ENCODE data around the gene BICC1. TPM values are rescaled to one million over a fixed set of nuclear protein-coding genes. Genes with fewer than 3 reads are reported as not detected.

The BICC1 gene
- total and polyA plus RNA-seq, 2 donors (not counting 3 experiments of a cell fraction or from before 2014, with no cell fraction given), result 0.06 to 0.29 TPM

- no peak for FAIRE-seq
- H2AFZ ChIP-seq (ENCODE audit: low read depth, low read length), result no peak overlapping the region
- intact Hi-C loops (cut with micrococcal nuclease) (no loop called here), dilution Hi-C loops (cut with MboI; ENCODE audit: extremely low pct_ligation_motif_present, low sequenced_read_pairs) (no loop called here)
- H3K9ac ChIP-seq (replicated peaks; ENCODE audit: extremely low read depth, insufficient read depth, low read length), result no peak overlapping the region
- BruUV-seq (replicated peaks), result no TSS peak
- no peaks in the 10 kb centered on the region for H3K36me3 ChIP-seq (ENCODE audit: control insufficient read depth in 2 of 2, extremely low read depth in 1 of 2, insufficient read depth in 2 of 2, low read length in 2 of 2)
- POLR2A ChIA-PET, result no interaction called here
- CTCF ChIA-PET, result no interaction called here
- H3K4me3 ChIP-seq (replicated peaks in 1 of 3; ENCODE audit: insufficient read depth in 1 of 3, low read depth in 1 of 3, low read length in 3 of 3), result no peak overlapping the region
- no peaks in the 10 kb centered on the region for H3K4me1 ChIP-seq (ENCODE audit: control insufficient read depth, extremely low read depth, insufficient read depth, low read length)
- H4K20me1 ChIP-seq (replicated peaks; ENCODE audit: control insufficient read depth, extremely low read depth, insufficient read depth, low read length), result no peaks in the 10 kb centered on the region
- no peaks in the 10 kb centered on the region for H3K79me2 ChIP-seq (ENCODE audit: control insufficient read depth, insufficient read depth, low read length)
- no peaks in the 10 kb centered on the region for H3K27me3 ChIP-seq (ENCODE audit: control insufficient read depth in 2 of 2, insufficient read depth in 2 of 2, low read length in 2 of 2)
- H3K9me3 ChIP-seq (replicated peaks; ENCODE audit: control insufficient read depth, insufficient read depth, low read length), result no peaks in the 10 kb centered on the region
- H3K4me2 ChIP-seq (ENCODE audit: insufficient read depth, low read length), result no peak overlapping the region
- TF ChIP-seq POLR2A (IDR thresholded peaks at IDR 0.05; ENCODE audit: low read depth, low read length), result no peak
- no peak for TF ChIP-seq EZH2 (IDR thresholded peaks at IDR 0.05; ENCODE audit: borderline replicate concordance, low read depth, low read length, severe bottlenecking)
- no peak for TF ChIP-seq JUN (IDR thresholded peaks at IDR 0.05; ENCODE audit: borderline replicate concordance, insufficient read depth, insufficient read length, low read depth)
- no peak for TF ChIP-seq FOS (IDR thresholded peaks at IDR 0.05; ENCODE audit: borderline replicate concordance, insufficient read depth, low read length)
- no peak for TF ChIP-seq GATA2 (IDR thresholded peaks at IDR 0.05; ENCODE audit: insufficient read depth, insufficient read length, low read depth, low read length)
- no peak for TF ChIP-seq MAX (IDR thresholded peaks at IDR 0.05; ENCODE audit: insufficient read depth, insufficient read length)
- TF ChIP-seq POLR2AphosphoS5 (IDR thresholded peaks at IDR 0.05; ENCODE audit: insufficient read depth, low read depth, low read length), result no peak
- TF ChIP-seq MYC (IDR thresholded peaks at IDR 0.05; ENCODE audit: low read depth, low read length), result no peak
- no peak for DNase-seq (ENCODE audit: low read depth, low spot score)
- no peak overlapping the region for H3K27ac ChIP-seq (ENCODE audit: insufficient read depth, low read depth, low read length)
- H3K9me1 ChIP-seq (replicated peaks; ENCODE audit: control insufficient read depth, extremely low read depth, insufficient read depth, low read length), result no peaks in the 10 kb centered on the region
Measured at GRCh38 chr10:58833771-58834561, 321.3 kb downstream of the BICC1 start.
